Astrocyte of the spinal cord (primary cell): ENCODE measurements around the gene CCDC6.
A peak's percentile ranks its signal among the peaks of the same experiment; 100 is the strongest.
"Not testable (repeated sequence)": the region's sequence is repeated elsewhere in the genome, so short reads cannot be mapped to it uniquely, and the experiment has no call there.

Experiments used
- DNase-seq: peaks from one replicate; pipeline ENCODE4 v3.0.0; 2011; ENCODE audit warnings: low read depth, low spot score
- H3K4me3 ChIP-seq: 2 replicates; pipeline ENCODE4 v1.5.1; 2011; ENCODE audit warnings: low read depth, mild to moderate bottlenecking, low read length, moderate library complexity
- in situ Hi-C: cut with HindIII; loops from 2 replicates; pipeline ENCODE4 v1.10.0; 2017; ENCODE audit warnings: low sequenced_read_pairs
- TF ChIP-seq, protein P1 (sequence below): IDR thresholded peaks from 2 replicates; pipeline ENCODE4 v1.5.1; 2012; ENCODE audit warnings: low read depth, mild to moderate bottlenecking, low read length, inconsistent platforms

Gene CCDC6

GRCh38 chr10:59785476-59785875 lies 120.9 kb downstream of the CCDC6 start:
- in situ Hi-C loops, DNase-seq, H3K4me3 ChIP-seq: not testable (repeated sequence)

- H3K4me3 ChIP-seq: no peak overlapping the region
- no peak for DNase-seq
- TF ChIP-seq, protein P1, sequence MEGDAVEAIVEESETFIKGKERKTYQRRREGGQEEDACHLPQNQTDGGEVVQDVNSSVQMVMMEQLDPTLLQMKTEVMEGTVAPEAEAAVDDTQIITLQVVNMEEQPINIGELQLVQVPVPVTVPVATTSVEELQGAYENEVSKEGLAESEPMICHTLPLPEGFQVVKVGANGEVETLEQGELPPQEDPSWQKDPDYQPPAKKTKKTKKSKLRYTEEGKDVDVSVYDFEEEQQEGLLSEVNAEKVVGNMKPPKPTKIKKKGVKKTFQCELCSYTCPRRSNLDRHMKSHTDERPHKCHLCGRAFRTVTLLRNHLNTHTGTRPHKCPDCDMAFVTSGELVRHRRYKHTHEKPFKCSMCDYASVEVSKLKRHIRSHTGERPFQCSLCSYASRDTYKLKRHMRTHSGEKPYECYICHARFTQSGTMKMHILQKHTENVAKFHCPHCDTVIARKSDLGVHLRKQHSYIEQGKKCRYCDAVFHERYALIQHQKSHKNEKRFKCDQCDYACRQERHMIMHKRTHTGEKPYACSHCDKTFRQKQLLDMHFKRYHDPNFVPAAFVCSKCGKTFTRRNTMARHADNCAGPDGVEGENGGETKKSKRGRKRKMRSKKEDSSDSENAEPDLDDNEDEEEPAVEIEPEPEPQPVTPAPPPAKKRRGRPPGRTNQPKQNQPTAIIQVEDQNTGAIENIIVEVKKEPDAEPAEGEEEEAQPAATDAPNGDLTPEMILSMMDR: no peak
- in situ Hi-C loops: no loop called here
These were observed 124.8 kb downstream of the CCDC6 start for GRCh38 chr10:59781511-59781910.

DNA sequence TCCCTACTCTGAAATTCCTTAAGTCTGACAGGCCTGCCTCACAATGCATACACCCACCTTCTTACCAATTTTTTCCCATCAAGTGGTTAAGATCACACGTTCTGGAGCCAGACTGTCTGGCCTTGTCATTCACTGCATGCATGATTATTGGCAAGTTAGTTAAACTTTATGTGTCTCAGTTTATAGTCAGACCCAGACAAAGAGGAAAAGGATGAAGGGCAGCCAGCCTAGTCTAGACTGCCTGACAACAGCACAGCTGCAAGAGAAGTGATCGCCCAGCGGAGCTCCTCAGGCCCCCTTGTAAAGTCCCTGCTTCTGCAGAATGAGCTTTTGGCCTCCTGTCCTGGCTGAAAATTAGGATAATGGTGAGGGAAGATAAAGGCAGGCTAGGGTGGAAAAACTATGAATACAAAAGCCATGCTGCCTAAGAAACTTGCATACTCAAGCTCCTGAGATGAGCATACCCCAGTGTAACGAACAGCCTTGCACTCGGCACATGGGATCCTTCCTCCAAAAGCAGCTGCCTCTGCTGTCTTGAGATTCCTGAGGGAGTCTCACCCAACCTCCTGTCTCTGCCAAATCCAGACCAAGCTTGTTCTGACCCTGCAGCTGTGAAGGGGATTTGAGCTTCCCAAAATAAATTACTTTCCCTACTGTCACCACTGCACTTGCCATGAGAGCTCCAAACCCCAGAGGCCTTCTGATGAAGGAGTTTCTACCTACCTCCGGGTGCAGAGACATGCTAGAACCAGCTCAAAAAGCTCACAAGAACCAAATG lies 126.4 kb downstream of the CCDC6 start:
- in situ Hi-C loops: no loop called here
- peak; percentile 35 for DNase-seq
- no peak overlapping the region for H3K4me3 ChIP-seq
- TF ChIP-seq, protein P1: no peak

- DNase-seq: no peak
- in situ Hi-C loops: no loop called here
- H3K4me3 ChIP-seq: no peak overlapping the region
- TF ChIP-seq, protein P1: no peak
These were observed 131.9 kb downstream of the CCDC6 start for GRCh38 chr10:59774451-59774850.

GRCh38 chr10:59773088-59773487 lies 133.3 kb downstream of the CCDC6 start:
- no peak for DNase-seq
- H3K4me3 ChIP-seq: no peak overlapping the region
- TF ChIP-seq, protein P1: no peak
- in situ Hi-C loops: no loop called here

- in situ Hi-C loops: no loop called here
- DNase-seq: no peak
- TF ChIP-seq, protein P1: no peak
- H3K4me3 ChIP-seq: no peak overlapping the region
These were observed 135.1 kb downstream of the CCDC6 start for GRCh38 chr10:59771162-59771807.

DNA sequence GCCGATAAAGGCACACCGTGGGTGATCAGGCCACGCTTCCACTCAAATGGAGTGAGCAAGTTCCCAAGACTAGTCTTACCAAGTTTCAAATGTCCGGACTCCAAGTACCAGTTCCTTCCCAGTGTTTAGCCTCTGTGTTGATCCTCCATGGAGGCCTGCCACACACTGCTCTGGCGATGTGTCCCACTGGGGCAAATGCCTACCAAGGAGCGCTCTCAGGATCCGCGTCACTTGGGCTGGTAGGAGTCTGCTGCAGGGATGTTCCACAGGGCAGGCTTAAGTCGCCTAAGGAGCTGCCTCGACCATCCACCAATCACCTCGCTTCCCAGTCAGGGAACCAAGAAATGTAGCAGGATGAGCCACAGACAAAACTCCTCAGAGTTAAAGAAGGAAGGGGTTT lies 135.7 kb downstream of the CCDC6 start:
- no peak for DNase-seq
- TF ChIP-seq, protein P1: no peak
- no peak overlapping the region for H3K4me3 ChIP-seq
- in situ Hi-C loops: no loop called here
